Measurements from ENCODE around the gene TACC2.

Gene TACC2

DNA sequence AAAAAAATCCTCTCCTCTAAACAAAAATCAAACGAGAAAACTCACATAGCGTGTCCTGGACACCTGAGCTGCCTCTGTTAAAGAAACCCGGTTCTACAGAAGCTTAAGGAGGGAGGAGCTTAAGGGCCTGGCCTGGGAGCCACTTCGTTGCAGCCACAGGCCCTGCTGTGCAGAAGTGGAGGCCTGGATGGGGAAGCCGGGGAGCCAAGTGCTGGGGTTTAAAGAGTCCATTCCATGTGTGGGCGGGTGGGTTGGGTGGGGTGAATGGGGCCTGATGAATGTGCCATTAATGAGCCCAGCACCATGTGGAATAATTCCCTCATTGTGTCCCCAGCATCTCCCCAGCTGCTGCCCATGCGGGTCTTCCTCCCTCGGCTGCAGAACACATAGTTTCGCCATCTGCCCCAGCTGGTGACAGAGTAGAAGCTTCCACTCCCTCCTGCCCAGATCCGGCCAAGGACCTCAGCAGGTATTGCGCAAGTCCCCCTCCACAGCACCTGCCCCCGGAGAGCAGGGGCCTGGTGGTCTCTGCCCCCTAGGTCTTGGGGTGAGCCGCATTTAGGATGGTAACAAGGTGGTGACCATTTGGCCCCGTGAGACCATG is 154.4 kb downstream of the TACC2 start:
- DNase-seq (ENCODE audit: low read depth in 2 of 2), result no peak

DNA sequence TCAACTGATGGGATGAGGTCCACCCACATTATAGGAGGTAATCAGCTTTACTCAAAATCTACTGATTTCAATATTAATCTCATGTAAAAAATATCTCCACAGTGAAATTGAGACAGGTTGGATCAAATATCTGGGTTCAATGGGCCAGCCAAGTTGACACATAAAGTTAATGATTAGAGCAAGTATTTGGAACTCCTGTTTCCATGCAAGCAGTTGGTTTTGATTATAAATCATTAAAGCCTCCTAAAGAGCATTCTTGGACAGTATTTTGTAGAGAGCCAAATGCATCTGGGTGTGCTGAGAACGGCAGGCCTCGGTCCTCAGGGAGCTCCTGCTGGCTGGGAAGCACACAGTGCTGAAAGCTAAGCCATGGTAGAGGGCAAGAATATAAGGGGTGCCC is 155.2 kb downstream of the TACC2 start:
- no peak for DNase-seq (ENCODE audit: low read depth in 2 of 2)

DNA sequence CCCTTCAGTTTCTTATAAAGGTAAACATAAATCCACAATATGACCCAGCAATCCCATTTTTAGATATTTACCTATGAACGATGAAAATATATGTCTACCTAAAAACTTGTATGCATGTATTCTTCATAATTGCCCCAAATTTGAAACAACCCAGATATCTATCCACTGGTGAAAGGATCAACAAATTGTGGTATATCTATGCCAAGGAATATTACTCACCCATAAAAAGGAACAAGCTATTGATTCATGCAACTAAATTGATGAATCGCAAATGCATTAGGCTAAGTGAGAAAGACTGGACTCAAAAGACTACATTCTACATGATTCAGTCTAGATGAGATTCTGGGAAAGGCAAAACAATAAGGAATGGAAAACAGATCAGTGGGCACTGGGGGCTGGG is 156.2 kb downstream of the TACC2 start:
- no peak for DNase-seq (ENCODE audit: low read depth in 2 of 2)

DNA sequence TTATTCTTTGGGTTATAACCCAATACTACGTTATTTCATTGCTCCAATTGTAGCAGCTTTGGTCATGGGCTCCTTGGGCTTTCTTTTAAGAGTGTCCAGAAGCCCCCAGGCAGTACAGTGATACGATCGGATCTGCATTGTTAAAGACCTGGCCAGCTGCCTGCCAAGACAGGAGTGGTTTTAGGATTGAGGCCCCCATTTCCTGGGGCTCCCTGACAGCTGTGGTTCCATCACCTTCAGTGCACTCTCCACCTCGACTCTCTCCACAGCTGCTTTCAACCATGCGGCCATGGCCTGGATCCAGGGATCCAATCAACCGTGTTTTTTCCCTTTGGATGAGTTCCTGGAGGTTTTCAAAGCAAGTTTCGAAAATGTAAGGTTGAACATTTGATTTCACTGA is 158.7 kb downstream of the TACC2 start:
- no peak for DNase-seq (ENCODE audit: low read depth in 2 of 2)

- DNase-seq (ENCODE audit: low read depth in 2 of 2), result no peak
These were observed 160.1 kb downstream of the TACC2 start for GRCh38 chr10:122148876-122149560.

- no peak for DNase-seq (ENCODE audit: low read depth in 2 of 2)
These were observed 160.9 kb downstream of the TACC2 start for GRCh38 chr10:122149561-122150505.

DNA sequence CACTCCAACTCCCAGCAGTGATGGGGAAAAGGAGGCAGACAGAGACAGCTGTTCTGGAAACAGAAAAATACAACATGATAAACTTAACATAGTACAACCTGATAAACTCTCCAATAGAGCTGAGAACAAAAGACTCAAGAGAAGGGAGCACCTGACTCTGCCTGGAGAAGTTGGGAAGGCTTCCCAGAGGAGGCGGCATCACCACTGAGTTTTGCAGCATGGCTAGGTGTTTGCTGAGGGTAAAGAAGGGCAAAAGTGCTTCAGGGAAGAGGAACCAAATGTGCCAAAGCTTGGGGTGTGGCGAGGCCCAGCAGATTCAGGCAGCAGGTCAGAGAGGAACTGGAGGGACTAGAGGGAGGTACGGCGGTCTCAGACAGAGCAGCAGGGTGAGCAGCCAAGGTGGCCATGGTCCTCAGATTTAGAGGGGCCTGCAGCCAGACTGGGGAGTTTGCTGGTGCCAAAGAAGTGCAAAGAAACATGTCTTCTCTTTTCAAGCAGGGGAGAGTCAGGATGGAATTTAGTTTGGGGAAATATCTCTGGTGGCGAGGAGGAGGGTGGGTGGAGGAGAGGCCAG is 162.2 kb downstream of the TACC2 start:
- DNase-seq (ENCODE audit: low read depth in 2 of 2), result no peak

DNA sequence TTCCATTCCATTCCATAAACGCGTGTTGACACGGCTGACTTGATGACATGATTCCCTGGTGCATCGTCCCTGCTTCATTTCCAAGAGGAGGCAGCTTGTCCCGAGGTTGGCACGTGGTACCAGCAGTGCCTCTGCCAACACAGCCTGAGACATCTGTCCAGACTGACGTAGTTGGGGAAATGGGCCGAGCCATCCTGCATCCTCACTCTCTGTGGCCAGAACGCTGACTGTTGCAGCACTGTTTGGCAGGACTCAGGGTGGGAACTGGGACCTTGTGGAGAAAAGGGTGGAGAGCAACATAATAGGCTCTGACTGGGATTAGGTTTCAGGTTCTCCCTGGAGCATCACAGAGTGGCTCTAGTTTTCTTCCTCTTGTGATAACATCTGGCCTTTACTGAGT is 163.6 kb downstream of the TACC2 start:
- no peak for DNase-seq (ENCODE audit: low read depth in 2 of 2)

GRCh38 chr10:122154031-122154544 is 165.1 kb downstream of the TACC2 start:
- DNase-seq (ENCODE audit: low read depth in 2 of 2), result no peak

GRCh38 chr10:122154545-122155366 is 165.8 kb downstream of the TACC2 start:
- no peak for DNase-seq (ENCODE audit: low read depth in 2 of 2)

- DNase-seq (ENCODE audit: low read depth in 2 of 2), result no peak
These were observed 168.5 kb downstream of the TACC2 start for GRCh38 chr10:122157451-122157850.

DNA sequence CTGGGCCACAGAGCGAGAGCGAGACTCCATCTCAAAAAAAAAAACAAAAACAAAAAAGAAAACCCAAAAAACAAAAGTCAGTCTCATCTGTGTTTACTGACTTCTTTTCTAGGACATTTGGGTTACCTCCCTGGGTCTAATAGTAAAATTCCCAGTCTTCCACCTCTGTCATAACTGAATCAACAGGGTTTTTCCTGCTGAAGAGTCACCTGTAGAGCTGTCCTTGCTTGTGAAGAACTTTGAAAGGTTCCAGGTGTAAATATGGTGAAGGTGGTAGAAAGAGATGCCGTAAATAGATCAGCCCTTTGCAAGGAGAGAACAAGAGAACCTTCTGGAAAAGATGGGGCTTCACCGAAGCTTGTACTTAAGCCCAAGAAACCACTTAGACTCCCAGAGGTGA is 169.4 kb downstream of the TACC2 start:
- DNase-seq (ENCODE audit: low read depth in 2 of 2), result no peak

DNA sequence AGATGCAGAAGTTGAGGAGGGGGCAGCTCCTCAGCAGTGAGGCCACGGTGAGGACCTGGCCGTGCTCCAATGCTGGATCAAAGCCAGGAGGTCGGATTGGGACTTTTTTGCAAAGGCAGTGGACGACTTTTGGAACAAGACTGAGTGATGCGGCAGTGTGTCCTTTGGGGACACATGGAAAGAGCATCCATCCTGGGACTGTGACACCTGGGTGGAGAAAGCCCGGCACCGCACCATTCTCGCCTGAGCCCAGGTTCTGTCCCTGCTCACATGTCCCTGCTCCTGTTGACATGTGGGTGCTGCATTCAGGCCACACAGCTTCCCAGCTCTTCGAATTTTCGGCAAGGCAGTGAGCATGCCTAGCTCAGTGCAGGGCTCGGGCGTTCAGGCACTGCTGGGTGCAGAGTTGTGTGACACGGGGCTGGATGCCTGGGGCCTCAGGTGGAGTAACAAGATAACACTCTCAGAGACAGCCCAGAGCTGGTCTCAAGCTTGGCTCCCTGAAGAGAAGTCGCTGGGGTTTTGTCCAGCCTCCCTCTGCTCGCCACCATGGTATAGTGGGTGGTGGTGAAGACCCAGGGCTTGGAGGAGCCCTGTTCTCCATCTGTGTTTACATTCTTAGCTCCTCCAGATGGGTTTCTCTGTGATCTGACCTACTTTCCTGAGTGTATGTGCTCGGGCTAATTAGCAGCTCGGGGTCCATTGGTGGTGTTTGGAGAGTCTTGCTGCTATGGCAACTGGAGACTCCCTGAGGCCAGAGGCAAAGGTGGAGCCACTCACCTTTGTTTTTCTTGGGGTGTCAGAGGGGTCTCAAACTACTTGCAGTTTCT is 170.4 kb downstream of the TACC2 start:
- DNase-seq (ENCODE audit: low read depth in 2 of 2), result no peak

- no peak for DNase-seq (ENCODE audit: low read depth in 2 of 2)
These were observed 172.8 kb downstream of the TACC2 start for GRCh38 chr10:122161795-122162194.

- no peak for DNase-seq (ENCODE audit: low read depth in 2 of 2)
These were observed 173.8 kb downstream of the TACC2 start for GRCh38 chr10:122162671-122163173.

GRCh38 chr10:122163174-122164022 is 174.4 kb downstream of the TACC2 start:
- no peak for DNase-seq (ENCODE audit: low read depth in 2 of 2)

- DNase-seq (ENCODE audit: low read depth in 2 of 2), result no peak
These were observed 175.1 kb downstream of the TACC2 start for GRCh38 chr10:122164023-122164601.

DNA sequence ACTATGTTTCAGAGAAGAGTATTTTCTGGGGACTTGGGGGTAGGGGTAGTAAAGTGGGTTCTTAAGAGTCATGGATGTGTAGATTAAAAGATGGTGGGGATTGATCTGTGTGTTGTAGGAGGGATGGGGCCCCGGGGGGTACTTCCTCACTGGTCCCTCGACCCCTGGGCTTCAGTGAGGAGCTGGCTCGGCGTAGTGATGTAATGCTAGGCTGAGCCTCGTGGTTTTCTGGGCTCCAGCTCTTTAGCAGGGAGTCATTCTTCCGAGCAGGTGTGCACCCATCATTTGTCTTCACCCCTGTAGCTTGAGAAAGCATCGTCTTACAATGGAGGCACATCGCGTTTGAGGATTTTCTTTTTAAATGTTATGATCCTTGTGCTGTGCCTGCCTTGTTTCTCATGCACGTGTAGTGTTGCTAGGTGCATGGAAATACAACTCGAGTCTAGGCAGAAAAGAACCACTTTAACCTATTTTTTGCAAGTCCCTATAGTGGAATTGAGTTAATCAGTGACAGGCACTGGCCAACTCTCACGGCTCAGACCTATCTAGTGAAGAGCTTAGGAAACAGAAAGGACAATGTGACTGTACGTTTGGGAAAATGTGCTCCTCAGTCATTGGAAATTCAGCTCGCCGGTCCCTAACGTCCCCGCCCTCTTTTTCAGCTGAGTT is 176.0 kb downstream of the TACC2 start:
- DNase-seq (ENCODE audit: low read depth in 2 of 2), result no peak

Data from activated CD8-positive, alpha-beta memory T cell treated with anti-CD3 and anti-CD28 coated beads for 4 hours (primary cell).